GM12878 (cell line): ENCODE data around the gene ANAPC5. TPM values are rescaled to one million over a fixed set of nuclear protein-coding genes. Genes with fewer than 3 reads are reported as not detected.
A peak's percentile ranks its signal among the peaks of the same experiment; 100 is the strongest.

Experiments used
- ATAC-seq: fragments of 200-7000 bp; cut with Tn5 transposase; 3 replicates; pipeline ENCODE4 v1.9.1; 2020; ENCODE audit warnings: mild to moderate bottlenecking, moderate library complexity
- BruUV-seq: library from RNA; stranded (reverse); fragments of 400-500 nt; replicated peaks from 2 replicates; lab custom pipeline; 2021; lab: Mats Ljungman, UMichigan
- CTCF ChIA-PET: fragments of 300-600 bp; sonication (Branson Sonifier 250); formaldehyde crosslinking; extraction: SDS; loops from one replicate; lab custom pipeline; 2021; ENCODE audit warnings: inconsistent platforms; lab: Yijun Ruan, JAX
- POLR2A ChIA-PET: fragments of 350-600 bp; formaldehyde crosslinking; extraction: SDS; loops from one replicate; lab custom pipeline; 2021; ENCODE audit warnings: inconsistent platforms; lab: Charles Lee
- RAD21 ChIA-PET: fragments of 300-600 bp; sonication (Branson Sonifier 250); formaldehyde crosslinking; loops from one replicate; lab custom pipeline; 2023; ENCODE audit warnings: antibody characterized with exemption; ENCODE audit not compliant: unreplicated experiment; lab: Charles Lee
- SMC1A ChIA-PET: fragments of 300-600 bp; sonication (Branson Sonifier 250); formaldehyde crosslinking; loops from one replicate; lab custom pipeline; 2023; ENCODE audit not compliant: unreplicated experiment, uncharacterized antibody; lab: Charles Lee
- DNase-seq: peaks from one replicate; pipeline ENCODE4 v3.0.0-alpha.2; 2011; ENCODE audit warnings: low read depth, low spot score
- FAIRE-seq: peaks from 3 replicates; lab custom pipeline; 2011; peaks lifted over from hg19 to GRCh38; lab: Jason Lieb, UNC
- H2AFZ ChIP-seq: 2 replicates; pipeline ENCODE4 v1.6.0; 2011; ENCODE audit warnings: low read depth, low read length, control low read depth; ENCODE audit not compliant: control insufficient read depth
- H3K27ac ChIP-seq: 2 replicates; pipeline ENCODE4 v1.5.1; 2011; ENCODE audit warnings: control low read depth; ENCODE audit not compliant: control insufficient read depth, insufficient read depth
- H3K27me3 ChIP-seq, 2 experiments: replicated peaks in 1 of 2; 2 replicates each; pipeline versions ENCODE4 v1.6.0 to v1.6.1; 2011; ENCODE audit warnings: low read length in 1 of 2; ENCODE audit not compliant: control insufficient read depth in 2 of 2, insufficient read depth in 2 of 2
- H3K36me3 ChIP-seq, 2 experiments: 2 replicates each; pipeline ENCODE4 v1.5.1; 2011; ENCODE audit warnings: low read length in 1 of 2; ENCODE audit not compliant: control insufficient read depth in 2 of 2, insufficient read depth in 2 of 2
- H3K4me1 ChIP-seq: 2 replicates; pipeline ENCODE4 v1.6.1; 2011; ENCODE audit warnings: mild to moderate bottlenecking, low read length, moderate library complexity, mixed read lengths; ENCODE audit not compliant: control insufficient read depth, insufficient read depth
- H3K4me2 ChIP-seq: 2 replicates; pipeline ENCODE4 v1.6.0; 2011; ENCODE audit warnings: control low read depth; ENCODE audit not compliant: control insufficient read depth, insufficient read depth
- H3K4me3 ChIP-seq: fragments of 200-600 bp; sonication (generic); 2 replicates; pipeline ENCODE4 v1.5.1; 2016
- H3K79me2 ChIP-seq: 2 replicates; pipeline ENCODE4 v1.6.0; 2011; ENCODE audit warnings: low read length; ENCODE audit not compliant: control insufficient read depth, insufficient read depth
- H3K9ac ChIP-seq: 2 replicates; pipeline ENCODE4 v1.8.0; 2011; ENCODE audit warnings: low read length, control low read depth, mixed read lengths; ENCODE audit not compliant: control insufficient read depth, insufficient read depth
- H3K9me3 ChIP-seq: replicated peaks from 3 replicates; pipeline ENCODE4 v1.5.1; 2011; ENCODE audit warnings: mild to moderate bottlenecking, low read length; ENCODE audit not compliant: control insufficient read depth, insufficient read depth
- H4K20me1 ChIP-seq: 2 replicates; pipeline ENCODE4 v1.6.0; 2011; ENCODE audit not compliant: control insufficient read depth, insufficient read depth
- BACH1 ChIP-seq: fragments of 450-650 bp; IDR thresholded peaks from 2 replicates; pipeline ENCODE4 v1.6.1; 2017; ENCODE audit warnings: mild to moderate bottlenecking, borderline replicate concordance
- CBX3 ChIP-seq: fragments of 200-600 bp; sonication (generic); IDR thresholded peaks from 2 replicates; pipeline ENCODE4 v1.6.1; 2016; ENCODE audit warnings: low read depth, borderline replicate concordance
- EED ChIP-seq: sonication (generic); IDR thresholded peaks from 2 replicates; pipeline ENCODE4 v1.6.1; 2016; ENCODE audit warnings: antibody characterized with exemption, low read depth
- IKZF1 ChIP-seq: fragments of 450-650 bp; conservative IDR thresholded peaks from 2 replicates; pipeline ENCODE4 v1.6.1; 2017; ENCODE audit warnings: antibody characterized with exemption, mild to moderate bottlenecking
- IKZF2 ChIP-seq, 2 experiments: fragments of 450-650 bp; IDR thresholded peaks; 2 replicates each; pipeline ENCODE4 v1.6.1; 2017; ENCODE audit warnings: mild to moderate bottlenecking in 2 of 2, moderate library complexity in 2 of 2
- MEF2B ChIP-seq: fragments of 450-650 bp; IDR thresholded peaks from 2 replicates; pipeline ENCODE4 v1.6.1; 2018; ENCODE audit warnings: mild to moderate bottlenecking, moderate library complexity; ENCODE audit not compliant: partially characterized antibody, poor library complexity, severe bottlenecking
- MYB ChIP-seq: fragments of 150-350 bp; IDR thresholded peaks from 2 replicates; pipeline ENCODE4 v1.6.1; 2014; ENCODE audit warnings: mild to moderate bottlenecking, low read depth, low read length, borderline replicate concordance
- PAX5 ChIP-seq: IDR thresholded peaks from 2 replicates; pipeline ENCODE4 v1.6.1; 2011; ENCODE audit warnings: low read depth, low read length, borderline replicate concordance
- POLR2AphosphoS5 ChIP-seq: IDR thresholded peaks from 2 replicates; pipeline ENCODE4 v1.6.1; 2011; ENCODE audit warnings: mild to moderate bottlenecking, low read length, inconsistent platforms
- SP1 ChIP-seq: IDR thresholded peaks from one replicate; pipeline ENCODE4 v1.6.1; 2011; ENCODE audit warnings: low read depth, low read length
- SREBF1 ChIP-seq: IDR thresholded peaks from 2 replicates; pipeline ENCODE4 v1.6.1; 2012; ENCODE audit warnings: mild to moderate bottlenecking, low read length
- YBX1 ChIP-seq: fragments of 450-650 bp; IDR thresholded peaks from 2 replicates; pipeline ENCODE4 v1.6.1; 2016; ENCODE audit warnings: antibody characterized with exemption
- WGBS: methylation state at CpG from one replicate; pipeline ENCODE4 v1.1.6; 2016; ENCODE audit warnings: low lambda C conversion rate; ENCODE audit not compliant: insufficient replicate concordance, insufficient coverage; ENCODE audit errors: missing lambda C conversion rate; 5-methylcytosine and 5-hydroxymethylcytosine counted together
- in situ Hi-C: fragments of 300-500 bp; cut with MboI; formaldehyde crosslinking; loops from 9 replicates; pipeline ENCODE4 v1.14.3; 2018; ENCODE audit warnings: mixed read lengths
- intact Hi-C: fragments of 100-400 bp; cut with micrococcal nuclease; formaldehyde crosslinking; loops from one replicate; pipeline ENCODE4 v1.14.2; 2022; ENCODE audit not compliant: unreplicated experiment
- polyA plus RNA-seq, 11 experiments: library from polyadenylated mRNA; depleted of rRNA in 4 of 11; unstranded in 6 of 11; stranded (reverse) in 5 of 11; fragments of >200 nt; fragmentation: Nextera tagmentation in 4 of 11; fragmentation: Illumina TruSeq in 1 of 11; extraction: Ambion mirVana in 4 of 11; extraction: Trizol in 1 of 11; gene quantifications; 1 replicate in 1 of 11; 2 replicates in 10 of 11; pipeline versions ENCODE4 v1.2.1 to v1.2.3, GENCODE V29; 2011 to 2016; ENCODE audit warnings: inconsistent platforms in 2 of 11, missing spikeins in 2 of 11, low read depth in 1 of 11
- total RNA-seq, 4 experiments: library from RNA; depleted of rRNA in 3 of 4; stranded (reverse); fragments of >200 nt in 3 of 4; fragmentation: Illumina TruSeq in 1 of 4; extraction: Trizol in 1 of 4; gene quantifications; 2 replicates each; pipeline versions ENCODE4 v1.2.1 to v1.2.3, GENCODE V29; 2013 to 2021
- TF ChIP-seq, protein P1 (sequence below): fragments of 450-650 bp; IDR thresholded peaks from 2 replicates; pipeline ENCODE4 v1.6.1; 2016; ENCODE audit warnings: mild to moderate bottlenecking
- TF ChIP-seq, protein P2 (sequence below): fragments of 450-650 bp; formaldehyde crosslinking; IDR thresholded peaks from 2 replicates; pipeline ENCODE4 v1.4.0; 2020; ENCODE audit warnings: mild to moderate bottlenecking, moderate library complexity

ANAPC5 gene
- total and polyA plus RNA-seq, 10 of the 15 experiments (the other 5 are each of a cell fraction or from before 2014, with no cell fraction given): 102 to 227 (median 166) TPM

DNA sequence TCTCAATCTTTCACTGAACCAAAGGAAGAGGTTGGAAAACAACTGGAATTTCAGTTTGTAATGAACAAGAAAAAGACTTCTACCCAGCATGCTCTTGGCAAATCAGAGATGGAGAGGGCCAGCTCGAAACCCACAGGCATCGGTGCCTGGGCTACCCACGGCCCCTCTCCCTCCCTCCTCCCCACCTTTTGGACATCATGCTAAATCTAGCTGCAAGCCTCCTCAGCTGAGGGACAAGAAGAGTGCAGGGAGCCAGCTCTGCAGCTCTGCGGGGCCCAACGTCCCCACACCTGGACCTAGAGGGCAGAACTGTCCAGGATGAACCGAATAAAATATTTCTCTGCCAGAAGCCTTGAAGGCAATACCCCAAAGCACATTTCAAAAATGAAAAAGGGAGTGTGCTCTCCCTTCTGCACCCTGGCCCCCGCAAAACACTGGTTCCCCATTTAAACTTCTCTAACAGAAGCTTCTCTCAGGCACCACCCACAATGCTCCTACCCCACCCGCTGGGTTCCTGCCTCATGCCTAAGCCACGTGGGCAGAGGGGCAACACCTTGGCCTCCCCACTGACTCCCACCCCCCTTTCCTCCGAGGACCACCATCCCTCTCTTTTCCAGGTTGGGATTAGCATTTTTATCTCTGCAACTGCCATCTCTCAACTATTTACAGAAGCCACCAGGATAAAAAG lies 63.9 kb downstream of the ANAPC5 start (continued):
- TF ChIP-seq POLR2AphosphoS5: no peak
- TF ChIP-seq CBX3: no peak
- TF ChIP-seq SP1: no peak
- TF ChIP-seq MEF2B: peak; percentile 26
- peak in 1 of 2 experiments; percentile 9; a peak in 1 of 4 replicates for TF ChIP-seq IKZF2 (IDR thresholded peaks at IDR 0.05)
- no peak for TF ChIP-seq YBX1
- TF ChIP-seq BACH1: no peak
- no peak for TF ChIP-seq SREBF1
- TF ChIP-seq MYB: no peak

DNA sequence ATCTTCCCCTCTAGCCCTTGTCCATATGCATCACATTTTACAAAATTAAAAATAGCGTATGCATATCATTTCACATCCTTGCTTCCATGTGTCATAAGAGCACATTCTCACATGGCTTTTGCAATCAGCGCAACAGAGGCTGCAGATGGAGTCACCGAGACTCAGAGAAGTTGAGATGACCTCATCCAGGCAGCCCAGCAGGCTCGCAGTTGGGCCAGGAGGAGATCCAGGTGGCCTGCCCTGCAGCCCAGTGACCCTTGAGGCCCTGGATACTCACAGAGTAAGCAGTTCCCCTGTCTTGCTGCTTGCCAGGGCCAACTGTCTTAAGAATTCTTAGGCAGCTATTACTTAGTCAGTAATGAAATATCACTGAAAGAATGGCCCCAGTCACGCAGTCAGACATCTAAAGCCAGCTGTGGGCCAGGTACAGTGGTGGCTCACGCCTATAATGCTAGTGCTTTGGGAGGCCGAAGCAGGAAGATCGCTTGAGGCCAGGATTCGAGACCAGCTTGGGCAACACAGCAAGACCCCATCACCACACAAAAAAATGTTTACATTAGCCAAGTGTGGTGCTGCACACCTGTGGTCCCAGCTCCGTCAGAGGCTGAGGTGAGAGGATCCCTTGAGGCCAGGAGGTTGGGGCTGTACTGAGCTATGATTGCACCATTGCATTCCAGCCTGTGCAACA lies 64.8 kb downstream of the ANAPC5 start:
- Histone ChIP-seq H3K4me1 (peaks cover 9% of the 10 kb centered on the region), H3K4me2 (no peak overlapping the region)
- no peak for DNase-seq
- no TSS peak for BruUV-seq
- TF ChIP-seq, protein P1, sequence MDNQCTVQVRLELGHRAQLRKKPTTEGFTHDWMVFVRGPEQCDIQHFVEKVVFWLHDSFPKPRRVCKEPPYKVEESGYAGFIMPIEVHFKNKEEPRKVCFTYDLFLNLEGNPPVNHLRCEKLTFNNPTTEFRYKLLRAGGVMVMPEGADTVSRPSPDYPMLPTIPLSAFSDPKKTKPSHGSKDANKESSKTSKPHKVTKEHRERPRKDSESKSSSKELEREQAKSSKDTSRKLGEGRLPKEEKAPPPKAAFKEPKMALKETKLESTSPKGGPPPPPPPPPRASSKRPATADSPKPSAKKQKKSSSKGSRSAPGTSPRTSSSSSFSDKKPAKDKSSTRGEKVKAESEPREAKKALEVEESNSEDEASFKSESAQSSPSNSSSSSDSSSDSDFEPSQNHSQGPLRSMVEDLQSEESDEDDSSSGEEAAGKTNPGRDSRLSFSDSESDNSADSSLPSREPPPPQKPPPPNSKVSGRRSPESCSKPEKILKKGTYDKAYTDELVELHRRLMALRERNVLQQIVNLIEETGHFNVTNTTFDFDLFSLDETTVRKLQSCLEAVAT: no peak
- TF ChIP-seq EED (no peak), PAX5 (no peak), IKZF1 (no peak)
- TF ChIP-seq, protein P2, sequence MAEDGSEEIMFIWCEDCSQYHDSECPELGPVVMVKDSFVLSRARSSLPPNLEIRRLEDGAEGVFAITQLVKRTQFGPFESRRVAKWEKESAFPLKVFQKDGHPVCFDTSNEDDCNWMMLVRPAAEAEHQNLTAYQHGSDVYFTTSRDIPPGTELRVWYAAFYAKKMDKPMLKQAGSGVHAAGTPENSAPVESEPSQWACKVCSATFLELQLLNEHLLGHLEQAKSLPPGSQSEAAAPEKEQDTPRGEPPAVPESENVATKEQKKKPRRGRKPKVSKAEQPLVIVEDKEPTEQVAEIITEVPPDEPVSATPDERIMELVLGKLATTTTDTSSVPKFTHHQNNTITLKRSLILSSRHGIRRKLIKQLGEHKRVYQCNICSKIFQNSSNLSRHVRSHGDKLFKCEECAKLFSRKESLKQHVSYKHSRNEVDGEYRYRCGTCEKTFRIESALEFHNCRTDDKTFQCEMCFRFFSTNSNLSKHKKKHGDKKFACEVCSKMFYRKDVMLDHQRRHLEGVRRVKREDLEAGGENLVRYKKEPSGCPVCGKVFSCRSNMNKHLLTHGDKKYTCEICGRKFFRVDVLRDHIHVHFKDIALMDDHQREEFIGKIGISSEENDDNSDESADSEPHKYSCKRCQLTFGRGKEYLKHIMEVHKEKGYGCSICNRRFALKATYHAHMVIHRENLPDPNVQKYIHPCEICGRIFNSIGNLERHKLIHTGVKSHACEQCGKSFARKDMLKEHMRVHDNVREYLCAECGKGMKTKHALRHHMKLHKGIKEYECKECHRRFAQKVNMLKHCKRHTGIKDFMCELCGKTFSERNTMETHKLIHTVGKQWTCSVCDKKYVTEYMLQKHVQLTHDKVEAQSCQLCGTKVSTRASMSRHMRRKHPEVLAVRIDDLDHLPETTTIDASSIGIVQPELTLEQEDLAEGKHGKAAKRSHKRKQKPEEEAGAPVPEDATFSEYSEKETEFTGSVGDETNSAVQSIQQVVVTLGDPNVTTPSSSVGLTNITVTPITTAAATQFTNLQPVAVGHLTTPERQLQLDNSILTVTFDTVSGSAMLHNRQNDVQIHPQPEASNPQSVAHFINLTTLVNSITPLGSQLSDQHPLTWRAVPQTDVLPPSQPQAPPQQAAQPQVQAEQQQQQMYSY (CRISPR knock-in tag): no peak
- TF ChIP-seq, all 136 proteins: peak for 0
- Histone ChIP-seq H3K9me3 (no peaks in the 10 kb centered on the region), H3K27ac (no peak overlapping the region), H4K20me1 (no peaks in the 10 kb centered on the region; the same call in 1 of the 2 replicates), H3K36me3 (peaks cover 0 to 6% of the 10 kb centered on the region in 2 experiments; a peak in 1 of 4 replicates), H3K79me2 (peaks cover 7% of the 10 kb centered on the region), H3K27me3 (no peaks in the 10 kb centered on the region), H3K9ac (no peak overlapping the region), H2AFZ (no peak overlapping the region), H3K4me3 (no peak overlapping the region)
- in situ Hi-C loops: no loop called here
- FAIRE-seq (no peak), ATAC-seq (no peak)
- ChIA-PET POLR2A (interaction anchor here (0.9 to 2.1 kb wide), 3 partner anchors 8 to 29 kb away, joined by 3 to 12 read pairs (median 5); no protein-coding TSS in a partner anchor), CTCF (interaction anchor here (0.7 to 2.0 kb wide), 5 partner anchors 10 to 156 kb away, joined by 3 to 6 read pairs (median 4); no protein-coding TSS in a partner anchor), RAD21 (interaction anchor here (1.0 to 2.6 kb wide), 4 partner anchors 28 to 77 kb away, joined by 3 to 10 read pairs (median 4); no protein-coding TSS in a partner anchor), SMC1A (interaction anchor here (0.7 to 1.4 kb wide), 5 partner anchors 9 to 47 kb away, joined by 3 to 6 read pairs (median 3); no protein-coding TSS in a partner anchor)
- intact Hi-C loops: no loop called here
- WGBS: 93% methylated on average over 10 of the region's 10 CpGs
